ENCODE data around the gene USP8.
"Not testable (repeated sequence)": the region's sequence is repeated elsewhere in the genome, so short reads cannot be mapped to it uniquely, and the experiment has no call there.

Gene USP8

GRCh38 chr15:50424066-50424890 lies at the start of gene USP8:
Gene USP8 (plus strand): TSS chr15:50424405. CDS start chr15:50439074, 14,669 bp downstream.
- DNase-seq (ENCODE audit: low read depth): peak; percentile 96

DNA sequence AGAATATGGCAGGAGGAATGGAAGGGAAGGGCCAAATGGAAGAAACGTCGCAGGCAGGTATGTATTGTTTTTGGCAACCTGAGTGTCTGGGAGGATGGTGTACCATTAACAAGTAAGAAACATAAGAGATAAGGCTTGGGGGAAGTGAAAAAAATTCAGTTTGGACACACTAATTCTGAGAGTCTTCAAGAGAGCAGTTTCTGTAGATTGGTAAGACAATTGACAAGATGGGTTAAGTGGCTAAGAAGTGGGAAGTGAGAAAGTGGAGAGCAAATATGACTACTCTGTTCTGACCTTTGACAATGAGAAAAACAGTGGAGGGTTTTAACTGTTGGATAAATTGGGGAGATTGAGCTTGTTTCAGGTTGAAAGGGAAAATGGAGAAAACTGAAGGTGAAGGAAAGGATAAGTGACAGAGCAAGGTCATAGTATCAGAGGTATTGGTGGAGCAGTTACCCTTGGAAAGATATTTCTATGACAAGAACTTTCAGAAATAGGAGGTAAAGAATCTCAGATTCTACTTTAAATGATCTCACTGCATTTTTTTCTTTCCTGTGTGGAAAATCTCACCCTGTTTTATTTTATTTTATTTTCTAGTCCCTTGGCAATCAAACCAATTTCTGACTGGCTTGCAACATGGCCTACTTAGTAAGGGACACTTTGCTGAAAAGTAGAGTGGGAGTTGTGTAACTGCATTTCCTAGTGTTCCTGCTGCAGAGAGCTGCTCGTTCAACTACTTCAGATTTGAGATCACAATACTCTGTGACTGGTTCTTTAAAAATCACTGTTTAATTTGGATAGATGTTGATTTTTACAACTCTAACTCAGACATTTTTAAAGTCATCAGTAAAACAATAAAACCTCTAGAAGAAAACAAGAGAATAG lies 46.1 kb upstream of the USP8 start:
- DNase-seq (ENCODE audit: low read depth): no peak

DNA sequence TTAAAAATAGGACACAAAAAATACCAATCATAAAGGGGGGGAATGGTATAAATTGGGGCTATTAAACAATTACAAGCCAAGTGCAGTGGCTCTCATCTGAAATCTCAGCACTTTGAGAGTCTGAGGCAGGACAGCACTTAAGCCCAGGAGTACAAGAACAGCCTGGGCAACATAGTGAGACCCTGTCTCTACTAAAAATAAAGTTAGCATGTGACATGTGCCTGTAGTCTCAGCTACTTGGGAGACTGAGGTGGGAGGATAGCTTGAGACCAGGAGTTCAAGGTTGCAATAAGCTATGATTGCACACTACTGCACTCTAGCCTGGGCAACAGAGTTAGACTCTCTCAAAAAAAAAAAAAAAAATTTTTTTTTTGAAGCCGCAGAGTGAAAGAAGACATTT lies 45.4 kb upstream of the USP8 start:
- DNase-seq (ENCODE audit: low read depth): no peak

- not testable (repeated sequence) for DNase-seq (ENCODE audit: low read depth)
These were observed 44.8 kb upstream of the USP8 start for GRCh38 chr15:50379413-50379812.

DNA sequence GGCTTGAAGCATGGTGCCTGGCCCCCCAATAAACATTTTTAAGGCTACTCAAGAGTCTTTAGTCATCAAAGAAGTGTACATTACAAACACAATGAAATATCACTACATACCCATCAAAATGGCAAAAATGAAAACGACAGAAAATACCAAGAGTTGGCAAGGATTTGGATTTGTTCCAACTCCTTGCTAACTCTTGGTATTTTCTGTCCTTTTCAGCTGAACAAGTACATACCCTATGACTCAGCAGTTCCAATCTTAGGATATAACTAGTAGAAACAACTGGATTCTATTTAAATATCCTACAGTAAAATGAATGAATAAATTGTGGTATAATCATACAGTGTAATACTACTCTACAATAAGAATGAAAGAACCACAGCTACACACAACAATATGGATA lies 44.1 kb upstream of the USP8 start:
- DNase-seq (ENCODE audit: low read depth): peak; percentile 24

DNA sequence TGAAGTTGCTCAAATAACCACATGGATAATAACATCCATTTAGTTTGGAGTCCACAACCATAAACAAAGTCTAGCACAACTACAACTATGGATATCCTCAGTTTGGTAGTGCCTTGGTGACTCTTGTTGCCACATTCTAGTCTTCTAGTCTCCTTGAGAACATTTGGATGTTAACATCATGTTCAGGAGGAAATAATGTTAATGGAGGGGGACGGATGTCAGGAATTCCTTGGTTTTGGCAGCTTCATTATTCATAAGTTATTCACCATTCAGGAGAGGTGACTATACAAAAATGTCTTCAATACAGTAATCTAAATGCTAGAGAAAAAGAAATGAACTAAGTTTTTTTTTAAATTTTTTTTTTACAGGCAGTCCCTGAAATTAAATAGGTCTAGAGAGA lies 42.8 kb upstream of the USP8 start:
- no peak for DNase-seq (ENCODE audit: low read depth)

GRCh38 chr15:50382408-50382807 lies 41.8 kb upstream of the USP8 start:
- not testable (repeated sequence) for DNase-seq (ENCODE audit: low read depth)

DNA sequence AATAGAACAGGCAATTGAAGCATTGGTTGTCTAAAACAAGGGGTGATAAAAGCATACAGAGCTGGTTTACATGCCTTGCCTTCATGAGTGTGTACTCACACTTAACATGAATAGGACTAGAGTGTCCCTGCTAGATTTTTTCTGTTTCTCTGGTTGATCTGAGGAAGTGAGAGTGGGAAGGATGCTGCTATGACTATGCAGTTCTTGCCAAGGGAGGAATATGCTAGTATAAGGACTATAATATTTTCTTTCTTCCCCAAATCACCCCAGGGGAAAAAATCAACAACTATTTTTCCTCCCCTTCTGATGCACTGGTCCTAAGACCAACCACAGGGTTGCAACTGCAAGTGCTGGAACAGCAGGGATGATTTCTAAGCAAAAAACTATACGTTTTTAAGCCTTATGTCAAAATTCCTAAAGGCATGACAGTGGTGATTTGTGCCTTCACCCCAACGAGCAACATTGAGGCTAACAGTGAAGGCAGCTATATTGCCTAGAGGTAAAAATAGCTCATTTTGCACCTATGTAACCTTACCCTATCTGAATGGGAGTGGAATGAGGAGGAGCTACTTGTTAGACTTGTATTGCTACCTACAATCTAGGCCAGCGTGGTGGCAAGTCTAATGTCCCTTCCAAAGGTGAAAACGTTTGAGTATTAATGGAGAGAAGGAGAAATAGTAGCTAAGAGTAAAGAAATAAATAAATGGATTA lies 33.5 kb upstream of the USP8 start:
- no peak for DNase-seq (ENCODE audit: low read depth)

- DNase-seq (ENCODE audit: low read depth): not testable (repeated sequence)
These were observed 32.6 kb upstream of the USP8 start for GRCh38 chr15:50391561-50391960.

DNA sequence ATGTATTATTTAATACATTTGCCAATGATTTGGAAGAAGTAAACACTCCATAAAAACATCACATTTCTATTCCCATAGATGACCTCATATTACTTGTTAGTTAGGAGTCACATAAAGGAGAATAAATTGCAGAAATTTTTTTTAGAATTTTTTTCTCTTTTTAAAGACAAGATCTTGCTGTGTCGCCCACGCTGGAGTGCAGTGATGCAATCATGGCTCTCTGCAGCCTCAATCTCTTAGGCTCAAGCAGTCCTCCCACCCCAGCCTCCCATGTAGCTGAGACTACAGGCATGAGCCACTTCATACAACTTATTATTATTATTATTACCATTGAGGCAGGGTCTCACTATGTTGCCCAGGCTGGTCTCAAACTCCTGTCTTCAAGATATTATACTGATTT lies 12.3 kb upstream of the USP8 start:
- DNase-seq (ENCODE audit: low read depth): no peak

DNA sequence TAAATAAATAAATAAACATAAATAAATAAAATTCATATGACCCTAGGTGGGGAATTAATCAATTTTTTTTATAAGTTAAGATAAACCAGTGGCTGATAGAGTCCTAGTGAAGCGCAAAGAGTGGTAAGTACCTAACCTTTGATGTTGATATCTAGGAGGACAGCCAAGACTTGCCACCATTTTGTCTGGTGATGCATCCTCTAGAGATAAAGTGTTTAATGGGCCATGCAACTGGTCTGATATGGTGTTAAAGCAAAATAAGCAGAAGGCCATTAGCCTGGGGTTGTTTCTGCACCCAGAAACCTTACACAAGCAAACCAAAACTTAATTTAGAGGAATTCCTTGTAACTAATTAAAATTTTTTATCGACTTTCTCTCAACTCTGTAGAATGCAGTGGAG lies 9.6 kb upstream of the USP8 start:
- DNase-seq (ENCODE audit: low read depth): no peak

DNA sequence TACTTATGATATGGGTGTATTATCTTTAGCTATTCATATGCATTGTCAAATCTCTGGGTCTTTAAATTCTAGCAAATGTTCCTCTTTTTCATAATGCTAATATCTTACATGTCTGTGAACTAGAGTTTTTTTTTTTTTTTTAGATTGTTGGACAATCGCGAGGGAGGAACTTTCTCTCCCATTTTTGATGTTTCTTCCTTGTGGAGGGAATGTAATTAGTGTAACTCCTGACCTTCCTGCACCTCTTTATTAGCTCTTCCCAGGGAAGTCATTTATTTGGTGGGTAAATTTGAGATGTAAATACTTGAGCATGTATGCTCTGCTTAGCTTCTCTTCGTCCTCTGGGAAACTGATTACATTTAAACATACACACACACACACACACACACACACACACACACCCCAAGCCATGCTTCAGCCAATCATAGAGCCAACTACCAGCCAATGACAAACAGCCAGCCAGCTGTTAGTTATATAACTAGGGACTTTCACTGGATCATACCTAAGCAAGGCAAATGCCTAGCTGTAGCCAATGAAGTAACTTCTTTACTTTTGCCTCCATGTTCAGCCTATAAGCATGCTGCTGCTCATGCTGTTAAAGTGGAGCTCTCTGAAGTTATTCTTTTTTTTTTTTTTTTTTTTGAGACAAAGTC lies 8.3 kb upstream of the USP8 start:
- peak; percentile 3 for DNase-seq (ENCODE audit: low read depth)

- DNase-seq (ENCODE audit: low read depth): no peak
These were observed 7.3 kb upstream of the USP8 start for GRCh38 chr15:50416890-50417289.

DNA sequence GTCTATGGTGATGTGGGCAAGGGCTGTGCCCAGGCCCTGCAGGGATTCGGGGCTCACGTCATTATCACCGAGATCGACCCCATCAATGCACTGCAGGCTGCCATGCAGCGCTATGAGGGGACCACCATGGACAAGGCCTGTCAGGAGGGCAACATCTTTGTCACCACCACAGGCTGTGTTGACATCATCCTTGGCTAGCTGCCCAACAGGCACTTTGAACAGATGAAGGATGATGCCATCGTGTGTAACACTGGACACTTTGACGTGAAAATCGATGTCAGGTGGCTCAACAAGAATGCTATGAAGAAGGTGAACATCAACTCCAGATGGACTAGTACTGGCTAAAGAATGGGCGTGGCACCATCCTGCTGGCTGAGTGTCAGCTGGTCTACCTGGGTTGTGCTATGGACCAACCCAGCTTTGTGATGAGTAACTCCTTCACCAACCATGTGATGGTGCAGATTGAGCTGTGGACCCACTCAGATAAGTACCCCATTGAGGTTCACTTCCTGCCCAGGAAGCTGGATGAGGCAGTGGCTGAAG lies 6.1 kb upstream of the USP8 start:
- peak; percentile 21 for DNase-seq (ENCODE audit: low read depth)

DNA sequence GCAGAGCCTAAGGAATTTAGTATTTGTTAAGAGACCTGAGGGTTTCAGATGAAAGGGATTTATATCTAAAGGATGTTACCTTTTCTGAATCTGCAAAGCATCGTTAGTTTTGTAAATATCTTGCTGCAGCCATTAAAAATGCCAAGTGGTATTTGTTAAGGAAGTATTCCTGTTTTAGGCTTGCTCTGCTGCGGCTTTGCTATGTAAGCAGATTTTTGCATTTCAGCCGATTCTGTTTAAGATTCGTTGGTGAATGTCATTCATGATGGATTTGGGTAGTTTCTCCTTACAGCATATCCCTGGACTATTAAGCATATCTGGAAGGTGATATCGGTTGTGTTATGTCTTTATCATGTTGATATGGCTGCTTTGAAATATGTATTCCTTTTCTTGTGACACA lies 1.0 kb downstream of the USP8 start:
- peak; percentile 12 for DNase-seq (ENCODE audit: low read depth)

DNA sequence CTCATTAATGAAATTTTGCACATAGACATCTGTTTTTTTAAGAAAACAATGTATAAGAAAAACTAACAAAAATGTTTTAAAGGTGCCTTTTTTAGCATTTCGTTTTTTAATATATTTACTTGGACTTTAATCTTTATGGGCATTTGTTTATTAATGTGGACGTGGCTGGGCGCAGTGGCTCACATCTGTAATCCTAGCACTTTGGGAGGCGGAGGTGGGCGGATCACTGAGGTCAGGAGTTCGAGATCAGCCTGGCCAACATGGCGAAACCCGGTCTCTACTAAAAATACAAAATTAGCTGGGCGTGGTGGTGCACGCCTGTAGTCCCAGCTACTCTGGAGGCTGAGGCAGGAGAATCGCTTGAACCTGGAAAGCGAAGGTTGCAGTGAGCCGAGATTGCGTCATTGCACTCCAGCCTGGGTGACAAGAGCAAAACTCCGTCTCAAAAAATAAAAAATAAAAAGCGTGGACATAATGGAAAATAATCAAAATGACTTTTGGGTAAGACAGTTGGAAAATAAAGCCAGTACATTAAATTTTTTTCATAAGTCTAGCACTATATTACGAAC lies 1.6 kb downstream of the USP8 start:
- not testable (repeated sequence) for DNase-seq (ENCODE audit: low read depth)

GRCh38 chr15:50426428-50426827 lies 2.2 kb downstream of the USP8 start:
- no peak for DNase-seq (ENCODE audit: low read depth)

DNA sequence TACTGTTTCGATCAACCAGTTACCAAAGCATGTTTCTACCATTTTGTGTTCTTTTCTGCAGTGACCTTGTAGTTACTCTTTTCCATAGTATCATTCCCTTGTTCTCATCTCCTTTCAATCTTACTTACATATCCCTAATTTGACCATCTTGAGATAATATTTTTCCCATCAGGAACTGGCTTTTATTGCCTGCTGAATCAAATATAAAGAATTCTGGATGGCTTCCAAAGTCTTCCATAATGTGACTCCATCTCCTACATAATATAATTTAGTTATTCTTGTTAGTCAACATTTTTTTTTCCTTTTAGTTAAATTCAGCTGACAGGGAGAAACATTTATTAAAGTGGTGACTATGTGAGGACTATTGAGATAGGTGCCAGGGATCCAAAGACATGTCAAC lies 7.0 kb downstream of the USP8 start:
- DNase-seq (ENCODE audit: low read depth): no peak

DNA sequence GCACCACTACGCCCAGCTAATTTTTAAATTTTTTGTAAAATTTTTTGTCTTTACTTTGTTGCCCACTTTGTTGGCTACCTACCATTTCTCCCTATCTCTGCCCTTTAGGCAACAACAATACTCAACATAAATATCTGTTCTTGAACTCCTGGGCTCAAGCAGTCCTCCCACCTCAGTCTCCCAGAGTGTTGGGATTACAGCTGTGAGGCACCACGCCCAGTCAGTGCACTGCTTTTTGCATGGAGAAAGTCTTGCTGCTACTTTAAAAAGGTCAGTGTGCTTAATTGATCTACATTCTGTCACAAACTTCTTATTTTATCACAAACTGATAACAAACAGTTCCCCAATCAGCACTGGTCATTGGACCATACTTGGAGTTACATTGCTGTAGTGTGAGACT lies 8.0 kb downstream of the USP8 start:
- DNase-seq (ENCODE audit: low read depth): no peak

DNA sequence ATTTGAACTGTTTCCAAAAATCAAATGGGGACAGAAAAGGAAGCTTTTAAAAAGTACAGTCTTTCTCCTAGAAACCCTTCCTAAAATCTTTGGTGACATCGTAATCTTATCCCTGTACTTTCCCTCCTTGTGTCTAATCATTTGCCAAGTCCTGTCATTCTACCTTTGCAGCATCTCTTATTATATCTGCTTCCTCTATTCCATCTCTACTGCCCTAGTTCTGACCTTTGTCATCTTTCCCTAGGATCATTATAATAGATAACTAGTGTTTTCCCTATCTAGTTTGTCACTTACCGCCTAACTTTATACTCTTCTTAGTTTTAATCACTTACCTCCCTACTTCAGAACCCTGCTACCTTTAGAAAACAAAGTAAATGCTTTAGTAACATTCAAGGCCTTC lies 11.6 kb downstream of the USP8 start:
- DNase-seq (ENCODE audit: low read depth): no peak

- DNase-seq (ENCODE audit: low read depth): no peak
These were observed 14.0 kb downstream of the USP8 start for GRCh38 chr15:50438251-50438650.

Data from ELR (cell line).